ENCODE results near the gene ZBTB2.
"Not testable (repeated sequence)": the region's sequence is repeated elsewhere in the genome, so short reads cannot be mapped to it uniquely, and the experiment has no call there.

ZBTB2 gene

DNA sequence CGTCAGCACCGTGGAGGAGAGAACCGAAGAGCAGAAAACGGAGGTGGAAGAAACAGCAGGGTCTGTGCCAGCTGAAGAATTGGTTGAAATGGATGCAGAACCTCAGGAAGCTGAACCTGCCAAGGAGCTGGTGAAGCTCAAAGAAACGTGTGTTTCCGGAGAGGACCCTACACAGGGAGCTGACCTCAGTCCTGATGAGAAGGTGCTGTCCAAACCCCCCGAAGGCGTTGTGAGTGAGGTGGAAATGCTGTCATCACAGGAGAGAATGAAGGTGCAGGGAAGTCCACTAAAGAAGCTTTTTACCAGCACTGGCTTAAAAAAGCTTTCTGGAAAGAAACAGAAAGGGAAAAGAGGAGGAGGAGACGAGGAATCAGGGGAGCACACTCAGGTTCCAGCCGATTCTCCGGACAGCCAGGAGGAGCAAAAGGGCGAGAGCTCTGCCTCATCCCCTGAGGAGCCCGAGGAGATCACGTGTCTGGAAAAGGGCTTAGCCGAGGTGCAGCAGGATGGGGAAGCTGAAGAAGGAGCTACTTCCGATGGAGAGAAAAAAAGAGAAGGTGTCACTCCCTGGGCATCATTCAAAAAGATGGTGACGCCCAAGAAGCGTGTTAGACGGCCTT is 41.6 kb downstream of the ZBTB2 start:
- Histone ChIP-seq H3K27ac (no peak overlapping the region), H3K27me3 (replicated peaks) (no peaks in the 10 kb centered on the region), H3K36me3 (replicated peaks) (peaks cover 76% of the 10 kb centered on the region), H3K4me3 (ENCODE audit: low read depth, low read length) (no peak overlapping the region)
- TF ChIP-seq, protein P1, sequence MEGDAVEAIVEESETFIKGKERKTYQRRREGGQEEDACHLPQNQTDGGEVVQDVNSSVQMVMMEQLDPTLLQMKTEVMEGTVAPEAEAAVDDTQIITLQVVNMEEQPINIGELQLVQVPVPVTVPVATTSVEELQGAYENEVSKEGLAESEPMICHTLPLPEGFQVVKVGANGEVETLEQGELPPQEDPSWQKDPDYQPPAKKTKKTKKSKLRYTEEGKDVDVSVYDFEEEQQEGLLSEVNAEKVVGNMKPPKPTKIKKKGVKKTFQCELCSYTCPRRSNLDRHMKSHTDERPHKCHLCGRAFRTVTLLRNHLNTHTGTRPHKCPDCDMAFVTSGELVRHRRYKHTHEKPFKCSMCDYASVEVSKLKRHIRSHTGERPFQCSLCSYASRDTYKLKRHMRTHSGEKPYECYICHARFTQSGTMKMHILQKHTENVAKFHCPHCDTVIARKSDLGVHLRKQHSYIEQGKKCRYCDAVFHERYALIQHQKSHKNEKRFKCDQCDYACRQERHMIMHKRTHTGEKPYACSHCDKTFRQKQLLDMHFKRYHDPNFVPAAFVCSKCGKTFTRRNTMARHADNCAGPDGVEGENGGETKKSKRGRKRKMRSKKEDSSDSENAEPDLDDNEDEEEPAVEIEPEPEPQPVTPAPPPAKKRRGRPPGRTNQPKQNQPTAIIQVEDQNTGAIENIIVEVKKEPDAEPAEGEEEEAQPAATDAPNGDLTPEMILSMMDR (IDR thresholded peaks at IDR 0.05; ENCODE audit: low read depth, low read length, missing control alignments), result no peak
- no peak for DNase-seq
- in situ Hi-C loops (cut with HindIII; ENCODE audit: low pct_ligation_motif_present, low sequenced_read_pairs), result loop anchor here (25.0 kb wide), 1 partner anchor 462 kb away; no protein-coding TSS in a partner anchor

DNA sequence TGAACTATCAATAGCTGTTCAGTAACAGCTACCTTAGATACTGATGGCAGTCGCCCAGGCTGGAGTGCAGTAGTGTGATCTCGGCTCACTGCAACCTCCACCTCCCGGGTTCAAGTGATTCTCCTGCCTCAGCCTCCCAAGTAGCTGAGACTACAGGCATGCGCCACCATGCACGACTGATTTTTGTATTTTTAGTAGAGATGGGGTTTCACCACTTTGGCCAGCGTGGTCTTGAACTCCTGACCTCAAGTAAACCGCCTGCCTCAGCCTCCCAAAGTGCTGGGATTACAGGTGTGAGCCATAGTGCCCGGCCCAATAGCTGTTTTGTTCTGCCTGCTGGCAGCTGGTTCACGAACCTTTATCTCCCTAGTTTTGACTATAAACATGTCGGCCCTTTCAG is 48.6 kb downstream of the ZBTB2 start:
- in situ Hi-C loops (cut with HindIII; ENCODE audit: low pct_ligation_motif_present, low sequenced_read_pairs); H3K4me3 ChIP-seq (ENCODE audit: low read depth, low read length); DNase-seq; H3K27ac ChIP-seq; H3K27me3 ChIP-seq (replicated peaks): not testable (repeated sequence)
- H3K36me3 ChIP-seq (replicated peaks), result peaks cover 65% of the 10 kb centered on the region

DNA sequence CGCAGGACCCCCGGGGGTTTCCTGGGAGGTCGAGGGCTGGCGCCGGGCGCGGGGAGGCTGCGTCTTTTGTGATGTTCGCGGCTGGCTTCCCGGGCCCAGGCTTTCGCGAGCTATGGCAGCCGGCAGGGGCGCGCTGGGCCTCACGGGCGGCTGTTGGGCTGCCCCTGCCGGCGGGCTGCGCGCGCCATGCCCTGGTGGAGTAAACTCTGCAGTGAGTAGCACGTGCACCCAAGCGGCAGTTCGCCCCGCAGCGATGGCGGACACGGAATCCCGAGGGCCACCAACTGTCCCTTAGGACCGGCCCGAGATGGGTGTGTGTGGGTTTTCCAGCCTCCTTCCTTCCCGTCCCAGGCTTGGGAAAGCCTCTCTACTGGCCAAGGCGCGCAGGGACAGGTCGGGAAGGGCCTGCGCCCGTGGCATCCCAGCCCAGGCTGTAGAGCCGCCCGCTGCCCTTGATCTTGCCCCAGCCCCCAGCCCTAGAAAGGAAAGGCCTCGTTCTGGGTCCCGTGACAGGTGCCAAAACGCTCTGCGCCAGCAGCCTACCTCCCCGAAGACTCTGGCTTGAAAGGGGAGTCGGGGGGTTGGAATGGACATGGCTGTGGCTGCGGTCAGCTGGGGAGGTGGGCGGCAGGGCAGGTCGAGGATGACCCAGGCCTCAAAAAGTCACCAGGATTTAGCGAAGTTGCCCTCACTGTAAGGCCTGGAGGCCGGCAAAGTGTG is 49.7 kb downstream of the ZBTB2 start:
- Histone ChIP-seq H3K4me3 (ENCODE audit: low read depth, low read length) (no peak overlapping the region), H3K36me3 (replicated peaks) (peaks cover 60% of the 10 kb centered on the region), H3K27me3 (replicated peaks) (no peaks in the 10 kb centered on the region), H3K27ac (no peak overlapping the region)
- in situ Hi-C loops (cut with HindIII; ENCODE audit: low pct_ligation_motif_present, low sequenced_read_pairs), result no loop called here
- no peak for DNase-seq
- TF ChIP-seq, protein P1 (IDR thresholded peaks at IDR 0.05; ENCODE audit: low read depth, low read length, missing control alignments), result no peak

DNA sequence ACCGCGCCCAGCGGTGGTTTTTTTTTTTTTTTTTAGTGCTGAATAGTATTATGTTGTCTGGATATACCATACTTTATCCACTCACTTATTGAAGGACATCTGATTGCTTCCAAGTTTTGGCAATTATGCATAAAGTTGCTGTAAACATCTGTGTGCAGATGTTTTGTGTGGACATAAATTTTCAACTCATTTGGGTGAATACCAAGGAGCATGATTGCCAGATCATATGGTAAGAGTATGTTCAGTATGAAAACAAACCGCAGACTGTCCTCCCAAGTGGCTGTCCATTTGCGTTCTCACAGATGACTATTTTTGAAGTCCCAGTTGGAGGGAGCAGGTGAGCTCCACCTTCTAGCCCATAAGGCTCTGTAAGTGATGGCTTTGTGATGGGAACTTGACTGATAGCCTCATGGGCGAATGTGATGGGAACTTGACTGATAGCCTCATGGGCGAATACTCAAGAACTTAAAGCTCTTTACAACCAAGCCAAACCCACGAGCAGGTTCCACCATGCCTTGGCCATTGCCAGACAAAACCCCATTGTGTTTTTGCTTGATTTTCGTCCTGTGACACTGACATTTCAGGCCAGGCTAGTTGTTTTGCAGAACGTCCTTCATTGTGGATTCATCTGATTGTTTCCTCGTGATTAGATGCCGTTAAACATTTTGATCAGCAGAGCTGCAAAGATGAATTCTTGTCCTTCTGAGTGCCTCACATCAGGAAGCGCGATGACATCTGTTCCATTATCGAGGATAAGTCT is 51.0 kb downstream of the ZBTB2 start:
- Histone ChIP-seq H3K36me3 (replicated peaks) (peaks cover 63% of the 10 kb centered on the region), H3K27ac (no peak overlapping the region), H3K4me3 (ENCODE audit: low read depth, low read length) (no peak overlapping the region), H3K27me3 (replicated peaks) (no peaks in the 10 kb centered on the region)
- TF ChIP-seq, protein P1 (IDR thresholded peaks at IDR 0.05; ENCODE audit: low read depth, low read length, missing control alignments), result no peak
- DNase-seq, result no peak
- in situ Hi-C loops (cut with HindIII; ENCODE audit: low pct_ligation_motif_present, low sequenced_read_pairs), result no loop called here

DNA sequence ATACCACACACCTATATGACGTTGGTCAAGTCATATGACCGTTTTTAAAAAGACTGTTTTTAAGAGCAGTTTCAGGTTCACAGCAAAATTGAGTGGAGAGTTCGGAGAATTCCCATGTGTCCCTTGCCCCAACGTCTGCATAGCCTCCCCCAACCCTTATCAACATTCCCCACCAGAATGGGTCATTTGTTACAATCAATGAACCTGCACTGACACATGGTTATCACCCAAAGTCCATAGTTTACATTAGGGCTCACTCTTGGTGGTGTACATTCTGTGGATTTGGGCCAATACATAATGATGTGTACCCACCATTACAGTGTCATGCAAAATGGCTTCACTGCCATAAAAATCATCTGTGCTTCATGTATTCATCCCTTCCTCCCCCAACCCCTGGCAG is 52.0 kb downstream of the ZBTB2 start:
- H3K27me3 ChIP-seq (replicated peaks), result no peaks in the 10 kb centered on the region
- H3K27ac ChIP-seq, result no peak overlapping the region
- no peak overlapping the region for H3K4me3 ChIP-seq (ENCODE audit: low read depth, low read length)
- in situ Hi-C loops (cut with HindIII; ENCODE audit: low pct_ligation_motif_present, low sequenced_read_pairs), result no loop called here
- TF ChIP-seq, protein P1 (IDR thresholded peaks at IDR 0.05; ENCODE audit: low read depth, low read length, missing control alignments), result no peak
- DNase-seq, result no peak
- H3K36me3 ChIP-seq (replicated peaks), result peaks cover 57% of the 10 kb centered on the region

DNA sequence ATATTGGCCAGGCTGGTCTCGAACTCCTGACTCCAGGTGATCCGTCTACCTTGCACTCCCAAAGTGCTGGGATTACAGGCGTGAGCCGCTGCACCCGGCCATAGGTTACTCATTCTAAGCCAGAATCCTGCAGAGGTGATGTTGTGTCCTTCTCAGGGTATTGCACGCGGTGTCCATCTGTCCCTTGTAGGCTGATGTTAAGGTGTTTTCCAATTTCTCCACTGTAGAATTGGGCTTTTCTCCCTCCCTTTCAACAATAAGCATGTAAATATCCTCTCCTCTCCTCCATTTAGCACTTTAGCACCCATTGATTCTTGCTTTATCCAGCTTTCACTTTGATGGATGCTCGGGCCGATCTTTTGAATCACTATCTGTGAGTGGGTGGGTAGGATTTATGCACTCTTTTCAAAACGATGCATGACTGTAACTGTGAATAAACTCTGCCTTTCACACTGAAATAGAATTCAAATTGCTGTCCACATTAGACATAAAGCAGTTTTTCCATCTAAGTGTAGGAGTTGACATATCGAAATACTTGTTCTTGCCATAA is 52.6 kb downstream of the ZBTB2 start:
- in situ Hi-C loops (cut with HindIII; ENCODE audit: low pct_ligation_motif_present, low sequenced_read_pairs), result no loop called here
- TF ChIP-seq, protein P1 (IDR thresholded peaks at IDR 0.05; ENCODE audit: low read depth, low read length, missing control alignments), result no peak
- Histone ChIP-seq H3K27me3 (replicated peaks) (no peaks in the 10 kb centered on the region), H3K4me3 (ENCODE audit: low read depth, low read length) (no peak overlapping the region), H3K36me3 (replicated peaks) (peaks cover 62% of the 10 kb centered on the region), H3K27ac (no peak overlapping the region)
- no peak for DNase-seq

Data from brain microvascular endothelial cell (primary cell).